T-helper 2 cell treated with Interferon-gamma antibody and Interleukin-4, amounts not matched to agents 5 μg/mL and 100 μg/mL, for 36 hours (primary cell): Measurements from ENCODE around the gene DIP2C.
"Not testable (repeated sequence)": the region's sequence is repeated elsewhere in the genome, so short reads cannot be mapped to it uniquely, and the experiment has no call there.

Experiments
- DNase-seq: peaks from one replicate; pipeline ENCODE4 v3.0.0; 2021; ENCODE audit warnings: low spot score
- H3K27ac Mint-ChIP-seq: one replicate; pipeline ENCODE4 v1.8.0; 2021; ENCODE audit warnings: mild to moderate bottlenecking, mixed read lengths
- H3K27me3 Mint-ChIP-seq: one replicate; pipeline ENCODE4 v1.8.0; 2021; ENCODE audit warnings: low read depth, mixed read lengths
- H3K36me3 Mint-ChIP-seq: one replicate; pipeline ENCODE4 v1.8.0; 2021; ENCODE audit warnings: low read depth, mixed read lengths
- H3K4me1 Mint-ChIP-seq: one replicate; pipeline ENCODE4 v1.8.0; 2021; ENCODE audit warnings: low read depth, mixed read lengths
- H3K4me3 Mint-ChIP-seq: one replicate; pipeline ENCODE4 v1.8.0; 2022; ENCODE audit warnings: mild to moderate bottlenecking, moderate library complexity, mixed read lengths
- H3K9me3 Mint-ChIP-seq: one replicate; pipeline ENCODE4 v1.8.0; 2021; ENCODE audit warnings: mixed read lengths

DIP2C gene

GRCh38 chr10:338171-339037 lies 351.1 kb downstream of the DIP2C start:
- no peak overlapping the region for H3K4me3 Mint-ChIP-seq
- DNase-seq, result no peak

DNA sequence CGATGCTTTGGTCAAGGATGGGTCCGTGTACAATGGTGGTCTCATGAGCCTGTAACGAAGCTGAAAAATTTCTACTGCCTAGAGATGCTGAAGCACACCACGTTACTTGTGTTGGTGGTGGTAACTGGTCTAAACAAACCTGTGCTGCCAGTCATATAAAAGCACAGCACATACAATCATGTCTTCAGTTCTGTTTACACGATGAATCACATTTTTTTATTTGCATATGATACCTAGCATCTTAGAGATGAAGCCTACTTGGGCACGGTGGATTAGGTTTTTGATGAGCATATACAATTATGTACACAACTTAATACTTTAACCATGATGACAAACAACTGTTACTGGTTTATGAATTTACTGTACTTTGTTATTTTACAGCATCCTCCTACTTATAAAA lies 353.2 kb downstream of the DIP2C start:
- Mint-ChIP-seq H3K4me1 (peaks cover 10% of the 10 kb centered on the region), H3K9me3 (no peaks in the 10 kb centered on the region), H3K27me3 (no peaks in the 10 kb centered on the region), H3K27ac (no peak overlapping the region), H3K4me3 (no peak overlapping the region), H3K36me3 (no peaks in the 10 kb centered on the region)
- DNase-seq, result no peak

More at GRCh38 chr10:338171-339037, 351.1 kb downstream of the DIP2C start:
- Mint-ChIP-seq H3K27me3 (no peaks in the 10 kb centered on the region), H3K27ac (no peak overlapping the region), H3K4me1 (peaks cover 7% of the 10 kb centered on the region), H3K36me3 (no peaks in the 10 kb centered on the region), H3K9me3 (no peaks in the 10 kb centered on the region)

GRCh38 chr10:335151-335800 lies 354.2 kb downstream of the DIP2C start:
- no peak for DNase-seq
- Mint-ChIP-seq H3K4me1 (peaks cover 10% of the 10 kb centered on the region), H3K27ac (no peak overlapping the region), H3K4me3 (no peak overlapping the region), H3K36me3 (no peaks in the 10 kb centered on the region), H3K27me3 (no peaks in the 10 kb centered on the region), H3K9me3 (no peaks in the 10 kb centered on the region)

DNA sequence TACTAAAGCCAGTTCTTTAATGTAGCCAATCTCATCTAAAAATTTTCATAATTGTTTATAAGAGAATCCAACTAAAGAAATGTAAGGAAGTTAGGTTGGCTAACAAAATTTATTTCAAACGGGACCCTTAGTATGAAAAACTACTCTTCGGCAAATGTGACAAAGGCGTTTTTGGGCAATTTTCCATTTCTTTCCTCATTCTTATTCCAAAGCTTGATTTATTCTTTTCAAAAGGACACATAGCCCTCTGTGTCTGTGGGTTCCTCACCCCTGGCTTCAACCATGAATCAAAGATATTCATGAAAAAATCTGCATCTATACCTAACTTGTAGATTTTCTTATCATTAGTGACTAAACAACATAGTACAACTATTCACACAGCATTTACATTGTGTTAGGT lies 358.3 kb downstream of the DIP2C start:
- Mint-ChIP-seq H3K36me3 (no peaks in the 10 kb centered on the region), H3K9me3 (no peaks in the 10 kb centered on the region), H3K4me1 (peaks cover 18% of the 10 kb centered on the region), H3K27me3 (no peaks in the 10 kb centered on the region), H3K4me3 (no peak overlapping the region), H3K27ac (no peak overlapping the region)
- no peak for DNase-seq

DNA sequence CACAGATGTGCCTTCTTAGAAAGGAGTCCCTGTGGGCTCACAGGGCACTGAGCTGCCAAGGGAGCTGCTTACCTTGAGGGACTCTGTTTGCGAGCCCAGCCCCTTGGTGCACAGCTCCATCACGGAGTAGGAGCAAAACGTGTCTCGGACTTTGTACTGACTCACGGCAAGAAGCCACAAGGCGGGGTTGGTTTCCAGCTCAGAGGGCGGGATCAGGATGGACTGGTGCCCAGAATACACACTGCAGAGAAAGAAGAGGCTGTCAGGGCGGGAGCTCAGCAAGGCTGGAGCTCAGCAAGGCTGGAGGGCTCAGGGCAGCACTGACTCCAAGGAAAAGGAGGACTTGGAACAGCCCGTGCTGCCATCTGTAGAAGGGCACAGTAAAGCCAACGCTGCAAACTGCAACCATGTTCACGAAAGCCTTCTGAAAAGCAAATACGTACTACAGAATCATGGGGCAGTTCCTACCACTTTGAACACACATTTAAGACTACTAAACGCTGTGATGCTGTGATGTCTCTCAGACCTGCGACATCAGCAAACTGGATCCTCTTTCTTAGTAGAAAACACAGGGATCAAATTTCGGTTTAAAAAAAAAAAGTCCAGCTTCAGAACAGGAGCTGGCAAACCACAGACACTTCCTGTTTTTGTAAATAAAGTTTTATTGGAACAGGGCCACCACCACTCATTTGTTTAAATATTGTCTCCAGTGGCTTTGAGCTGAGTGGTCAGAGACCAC lies 359.9 kb downstream of the DIP2C start:
- no peak for DNase-seq
- peak overlapping the region; percentile 76 for H3K27ac Mint-ChIP-seq
- peaks cover 20% of the 10 kb centered on the region for H3K4me1 Mint-ChIP-seq
- H3K27me3 Mint-ChIP-seq, result no peaks in the 10 kb centered on the region
- no peaks in the 10 kb centered on the region for H3K9me3 Mint-ChIP-seq
- peak overlapping the region; percentile 65 for H3K4me3 Mint-ChIP-seq
- no peaks in the 10 kb centered on the region for H3K36me3 Mint-ChIP-seq

DNA sequence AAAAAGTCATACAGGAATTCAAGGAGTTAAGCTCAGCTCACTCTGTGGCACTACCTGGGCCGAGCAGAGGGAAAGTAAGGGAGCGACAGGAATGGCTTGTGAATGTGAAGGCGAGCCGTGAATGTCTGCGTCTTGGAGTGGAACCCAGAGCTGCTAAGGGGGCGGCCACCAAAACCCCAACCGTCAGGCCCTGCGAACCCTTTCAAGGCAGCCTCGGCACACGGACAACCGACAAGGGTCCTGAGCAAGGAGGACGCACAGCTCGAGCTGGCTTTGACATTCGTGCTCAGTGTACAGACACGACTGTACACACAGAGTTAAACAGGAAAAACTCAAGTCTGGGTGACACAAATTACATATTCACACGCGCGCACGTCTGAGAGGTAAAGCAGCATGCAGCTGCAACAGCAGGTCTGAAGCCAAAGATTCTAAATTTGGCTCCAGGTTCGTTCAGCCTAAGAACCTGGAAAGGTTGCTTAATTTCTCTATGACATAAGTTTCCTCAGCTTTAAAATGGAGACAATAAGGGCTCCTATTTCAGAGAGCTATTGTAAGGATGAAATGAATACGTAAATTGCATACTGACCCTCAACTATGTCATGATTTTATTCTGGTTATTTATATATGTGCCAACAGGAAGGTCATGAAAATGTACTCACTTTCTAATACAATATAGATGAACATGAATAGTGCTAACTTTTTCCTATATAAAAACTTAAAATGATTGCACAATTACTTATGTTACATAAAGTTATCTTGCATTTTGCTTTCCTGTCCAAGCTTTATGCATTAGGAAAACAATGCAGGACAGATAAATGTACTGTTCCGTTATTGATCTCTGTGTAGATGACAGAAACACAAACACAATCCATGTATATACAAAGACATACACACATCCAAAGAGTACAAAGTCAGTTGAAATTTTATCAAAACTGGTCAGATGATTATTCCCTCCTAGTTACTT lies 361.3 kb downstream of the DIP2C start:
- H3K4me3 Mint-ChIP-seq, result no peak overlapping the region
- H3K27me3 Mint-ChIP-seq, result no peaks in the 10 kb centered on the region
- H3K4me1 Mint-ChIP-seq, result peaks cover 19% of the 10 kb centered on the region
- H3K36me3 Mint-ChIP-seq, result peaks cover 4% of the 10 kb centered on the region
- H3K27ac Mint-ChIP-seq, result no peak overlapping the region
- H3K9me3 Mint-ChIP-seq, result no peaks in the 10 kb centered on the region
- no peak for DNase-seq

- DNase-seq, result no peak
- H3K4me3 Mint-ChIP-seq, result no peak overlapping the region
Observed at GRCh38 chr10:326894-327635, 362.4 kb downstream of the DIP2C start.

GRCh38 chr10:326350-326749 lies 363.1 kb downstream of the DIP2C start:
- DNase-seq, result no peak
- peaks cover 18% of the 10 kb centered on the region for H3K4me1 Mint-ChIP-seq
- H3K27ac Mint-ChIP-seq, result no peak overlapping the region
- H3K9me3 Mint-ChIP-seq, result no peaks in the 10 kb centered on the region
- H3K27me3 Mint-ChIP-seq, result no peaks in the 10 kb centered on the region
- no peak overlapping the region for H3K4me3 Mint-ChIP-seq
- H3K36me3 Mint-ChIP-seq, result peaks cover 4% of the 10 kb centered on the region

More at GRCh38 chr10:326894-327635, 362.4 kb downstream of the DIP2C start:
- no peaks in the 10 kb centered on the region for H3K27me3 Mint-ChIP-seq
- H3K9me3 Mint-ChIP-seq, result no peaks in the 10 kb centered on the region
- H3K27ac Mint-ChIP-seq, result no peak overlapping the region
- H3K4me1 Mint-ChIP-seq, result peaks cover 18% of the 10 kb centered on the region
- peaks cover 4% of the 10 kb centered on the region for H3K36me3 Mint-ChIP-seq

DNA sequence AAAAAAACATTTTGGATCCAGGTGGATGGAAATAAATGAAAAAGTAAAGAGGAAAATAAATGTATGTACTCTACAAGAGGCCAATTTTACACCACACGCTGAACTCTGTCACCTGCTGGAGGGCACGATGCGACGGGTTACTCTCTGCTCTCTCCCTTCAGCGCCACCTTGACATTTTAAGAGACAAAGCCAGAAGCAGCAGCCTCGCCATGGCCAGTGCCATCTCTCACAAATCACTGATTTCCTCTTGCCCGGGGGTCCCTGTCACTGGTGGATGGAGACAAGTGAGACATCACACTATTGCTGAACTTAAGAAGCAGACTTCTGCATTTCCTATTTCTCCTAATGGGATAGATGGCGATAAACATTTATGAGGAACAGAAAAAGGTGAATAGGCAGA lies 364.2 kb downstream of the DIP2C start:
- no peaks in the 10 kb centered on the region for H3K27me3 Mint-ChIP-seq
- H3K27ac Mint-ChIP-seq, result no peak overlapping the region

GRCh38 chr10:324593-324992 lies 364.9 kb downstream of the DIP2C start:
- no peak for DNase-seq
- Mint-ChIP-seq H3K9me3 (no peaks in the 10 kb centered on the region), H3K4me3 (peak overlapping the region; percentile 34), H3K27ac (no peak overlapping the region), H3K4me1 (peaks cover 14% of the 10 kb centered on the region), H3K27me3 (no peaks in the 10 kb centered on the region), H3K36me3 (peaks cover 4% of the 10 kb centered on the region)

More for the DNA sequence above, 364.2 kb downstream of the DIP2C start:
- H3K9me3 Mint-ChIP-seq, result no peaks in the 10 kb centered on the region
- DNase-seq, result no peak
- no peak overlapping the region for H3K4me3 Mint-ChIP-seq
- H3K4me1 Mint-ChIP-seq, result peaks cover 18% of the 10 kb centered on the region
- peaks cover 4% of the 10 kb centered on the region for H3K36me3 Mint-ChIP-seq

GRCh38 chr10:323651-324293 lies 365.7 kb downstream of the DIP2C start:
- H3K4me1 Mint-ChIP-seq, result peaks cover 10% of the 10 kb centered on the region
- peak overlapping the region; percentile 34 for H3K4me3 Mint-ChIP-seq
- DNase-seq, result peak; percentile 26
- peak overlapping the region; percentile 22 for H3K27ac Mint-ChIP-seq
- H3K9me3 Mint-ChIP-seq, result no peaks in the 10 kb centered on the region
- peaks cover 4% of the 10 kb centered on the region for H3K36me3 Mint-ChIP-seq
- no peaks in the 10 kb centered on the region for H3K27me3 Mint-ChIP-seq

DNA sequence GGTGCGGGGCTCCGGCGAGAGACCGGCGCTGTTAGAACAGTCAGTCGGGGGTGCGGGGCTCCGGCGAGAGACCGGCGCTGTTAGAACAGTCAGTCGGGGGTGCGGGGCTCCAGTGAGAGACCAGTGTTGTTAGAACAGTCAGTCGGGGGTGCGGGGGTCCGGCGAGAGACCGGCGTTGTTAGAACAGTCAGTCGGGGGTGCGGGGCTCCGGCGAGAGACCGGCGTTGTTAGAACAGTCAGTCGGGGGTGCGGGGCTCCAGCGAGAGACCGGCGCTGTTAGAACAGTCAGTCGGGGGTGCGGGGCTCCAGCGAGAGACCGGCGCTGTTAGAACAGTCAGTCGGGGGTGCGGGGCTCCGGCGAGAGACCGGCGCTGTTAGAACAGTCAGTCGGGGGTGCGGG lies 366.4 kb downstream of the DIP2C start:
- H3K27ac Mint-ChIP-seq, DNase-seq, H3K9me3 Mint-ChIP-seq, H3K36me3 Mint-ChIP-seq, H3K4me3 Mint-ChIP-seq, H3K27me3 Mint-ChIP-seq: not testable (repeated sequence)
- peaks cover 10% of the 10 kb centered on the region for H3K4me1 Mint-ChIP-seq
